DMS153 (cell line): ENCODE results near the gene CLIC1.

Source experiments
- DNase-seq: peaks from one replicate; lab custom pipeline; 2025; lab: John Stamatoyannopoulos, UW

The CLIC1 gene

DNA sequence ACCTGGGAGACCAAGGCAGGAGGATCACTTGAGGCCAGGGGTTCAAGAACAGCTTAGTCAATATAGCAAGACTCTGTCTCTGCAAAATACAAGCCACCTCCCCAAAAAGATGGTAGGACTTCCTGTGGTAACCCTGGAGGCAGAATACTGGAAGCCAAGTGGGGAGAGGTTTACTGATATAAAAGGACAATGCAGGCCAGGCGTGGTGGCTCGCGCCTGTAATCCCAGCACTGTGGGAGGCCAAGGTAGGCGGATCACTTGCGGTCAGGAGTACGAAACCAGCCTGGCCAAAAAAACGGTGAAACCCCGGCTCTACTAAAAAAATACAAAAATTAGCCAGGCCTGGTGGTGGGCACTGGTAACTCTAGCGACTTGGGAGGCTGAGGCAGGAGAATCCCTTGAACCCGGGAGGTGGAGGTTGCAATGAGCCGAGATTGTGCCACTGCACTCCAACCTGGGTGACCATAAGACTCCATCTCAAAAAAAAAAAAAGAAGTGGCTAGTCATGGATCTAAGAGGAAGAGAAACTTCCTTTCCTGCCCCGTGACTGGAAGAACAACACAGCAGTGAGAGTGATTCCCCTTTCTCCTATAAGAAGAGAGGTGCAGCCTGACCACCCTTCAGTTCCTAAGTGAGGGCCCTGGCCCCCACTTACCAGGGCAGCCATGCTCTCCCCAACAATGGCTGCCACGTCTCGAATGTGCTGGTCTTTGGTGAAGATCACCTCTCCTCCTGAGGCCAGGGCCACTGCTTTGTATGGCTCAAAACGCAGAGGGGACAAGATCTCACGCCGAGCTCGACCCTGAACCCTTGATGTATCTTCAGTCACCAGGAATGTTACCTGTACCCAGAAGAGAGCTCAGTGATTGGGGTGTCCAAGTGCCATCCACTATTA lies 32.3 kb upstream of the CLIC1 start:
- no peak for DNase-seq

DNA sequence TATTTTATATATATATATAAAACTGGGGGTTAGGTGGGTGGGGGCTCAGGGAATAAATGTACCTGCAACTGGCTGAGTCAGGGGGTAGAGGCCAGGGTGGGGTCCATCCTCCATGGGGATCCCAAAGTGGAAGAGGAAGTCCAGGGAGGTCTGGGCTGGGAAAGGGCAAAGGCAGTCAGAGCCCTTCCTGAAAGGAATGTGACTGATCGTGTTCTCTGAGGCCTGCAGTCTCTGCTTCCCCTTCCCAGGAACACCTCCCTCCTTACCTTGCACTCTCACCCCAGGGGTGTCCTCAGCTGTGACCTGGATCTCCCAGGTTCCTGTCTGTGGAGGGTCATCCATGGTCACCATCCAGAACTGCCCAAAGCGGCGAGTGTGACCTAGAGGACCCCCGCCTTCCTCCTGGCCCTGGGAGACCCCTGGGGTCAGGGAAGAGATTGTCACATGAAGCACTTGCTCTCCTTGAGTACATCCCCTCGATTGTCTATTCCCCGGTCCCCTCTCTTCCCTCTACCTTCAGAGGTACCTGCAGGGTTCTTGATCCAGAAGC lies 30.8 kb upstream of the CLIC1 start:
- DNase-seq: no peak

DNA sequence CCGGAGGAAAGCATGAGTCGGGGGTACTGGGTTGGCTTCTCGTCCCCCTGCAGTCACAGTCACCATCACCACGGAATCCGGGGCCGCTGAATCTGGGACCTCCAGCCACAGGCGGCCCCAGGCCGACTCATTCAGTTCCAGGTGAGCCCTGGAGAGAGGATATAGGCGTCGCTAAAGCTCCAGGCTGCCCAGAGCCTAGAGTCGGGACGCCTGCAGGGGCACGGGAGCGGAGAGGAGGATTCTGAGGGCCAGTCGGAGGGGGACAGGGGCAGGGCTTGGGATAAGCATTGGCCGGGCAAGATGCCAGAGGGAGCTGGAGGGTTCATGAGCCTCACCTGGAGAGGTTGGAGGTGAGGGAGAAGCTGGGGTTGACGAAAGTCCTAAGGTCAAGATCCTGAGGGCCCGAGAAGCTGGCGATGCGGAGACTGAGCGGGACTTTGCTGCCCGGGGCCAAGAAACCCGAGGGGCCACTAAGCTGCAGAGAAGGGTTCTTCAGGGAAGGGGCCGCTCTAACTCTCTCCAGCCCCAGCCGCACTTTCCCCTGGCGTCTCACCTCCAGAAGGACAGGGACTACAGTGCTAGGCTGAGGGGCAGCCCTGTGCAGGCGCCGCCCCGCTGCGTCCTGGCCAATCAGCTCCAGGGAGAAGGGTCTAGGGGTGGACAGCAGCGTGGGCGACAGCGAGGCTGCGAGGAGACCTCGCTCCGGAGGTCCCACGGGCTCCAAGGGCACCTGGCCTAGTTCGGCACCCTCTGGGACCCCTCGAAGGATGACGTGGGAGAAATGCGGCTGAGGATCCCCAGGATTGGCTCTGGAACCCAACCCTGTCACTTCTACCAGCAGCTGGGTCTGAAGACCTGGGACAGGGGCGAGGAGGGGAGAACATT lies 29.8 kb upstream of the CLIC1 start:
- DNase-seq: no peak

DNA sequence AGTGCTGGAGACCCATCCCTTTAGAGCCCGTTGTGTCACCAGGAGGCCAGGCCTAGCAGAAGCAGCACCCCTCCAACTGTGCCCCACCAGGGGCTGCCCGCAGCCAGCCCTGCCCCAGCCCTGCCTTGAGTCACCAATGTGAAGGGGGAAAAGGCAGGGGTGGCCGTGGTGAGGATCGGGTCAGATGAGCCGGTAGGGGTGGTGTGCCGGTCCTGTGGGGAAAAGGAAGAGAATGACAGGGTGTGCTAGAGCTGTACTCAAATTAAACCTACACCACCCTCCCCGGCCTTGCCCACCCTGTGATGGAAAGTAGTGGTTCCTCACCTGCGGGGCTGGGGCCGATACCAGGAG lies 29.2 kb upstream of the CLIC1 start:
- no peak for DNase-seq

DNA sequence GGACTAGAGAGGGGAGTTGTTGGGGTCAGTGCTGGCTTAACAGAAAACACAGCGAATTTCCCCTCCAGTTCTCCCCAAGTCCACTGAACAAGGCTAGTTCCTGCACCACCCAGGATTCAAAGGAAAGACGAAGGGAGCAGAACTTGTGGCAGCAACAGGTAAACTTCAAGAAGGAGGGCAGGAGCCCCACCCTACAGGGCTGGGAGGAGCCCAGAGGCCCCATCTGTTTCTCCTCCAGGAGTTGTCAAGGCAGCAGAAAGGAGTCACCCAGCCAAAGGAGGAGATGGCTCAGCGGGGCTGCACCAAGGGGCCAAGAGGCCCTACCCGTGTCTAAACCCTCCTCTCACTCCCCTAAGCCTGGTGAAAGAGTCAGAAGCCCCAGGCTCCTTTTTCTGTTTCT lies 27.9 kb upstream of the CLIC1 start:
- no peak for DNase-seq

DNA sequence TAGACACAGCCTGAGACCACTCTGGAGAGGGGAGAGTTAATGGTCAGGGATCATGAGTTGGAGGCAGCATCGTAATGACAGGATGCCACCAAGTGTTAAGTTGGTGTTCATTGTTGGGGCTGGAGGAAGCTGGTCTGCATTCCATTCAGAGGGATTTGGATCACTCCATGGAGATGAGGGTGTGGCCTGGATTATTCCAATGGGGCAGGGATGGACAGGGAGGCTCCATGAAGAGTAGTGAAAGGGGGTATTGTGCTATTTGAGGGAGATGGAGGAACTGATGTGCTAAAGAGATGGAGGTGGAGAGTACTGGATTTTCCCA lies 27.2 kb upstream of the CLIC1 start:
- DNase-seq: no peak

DNA sequence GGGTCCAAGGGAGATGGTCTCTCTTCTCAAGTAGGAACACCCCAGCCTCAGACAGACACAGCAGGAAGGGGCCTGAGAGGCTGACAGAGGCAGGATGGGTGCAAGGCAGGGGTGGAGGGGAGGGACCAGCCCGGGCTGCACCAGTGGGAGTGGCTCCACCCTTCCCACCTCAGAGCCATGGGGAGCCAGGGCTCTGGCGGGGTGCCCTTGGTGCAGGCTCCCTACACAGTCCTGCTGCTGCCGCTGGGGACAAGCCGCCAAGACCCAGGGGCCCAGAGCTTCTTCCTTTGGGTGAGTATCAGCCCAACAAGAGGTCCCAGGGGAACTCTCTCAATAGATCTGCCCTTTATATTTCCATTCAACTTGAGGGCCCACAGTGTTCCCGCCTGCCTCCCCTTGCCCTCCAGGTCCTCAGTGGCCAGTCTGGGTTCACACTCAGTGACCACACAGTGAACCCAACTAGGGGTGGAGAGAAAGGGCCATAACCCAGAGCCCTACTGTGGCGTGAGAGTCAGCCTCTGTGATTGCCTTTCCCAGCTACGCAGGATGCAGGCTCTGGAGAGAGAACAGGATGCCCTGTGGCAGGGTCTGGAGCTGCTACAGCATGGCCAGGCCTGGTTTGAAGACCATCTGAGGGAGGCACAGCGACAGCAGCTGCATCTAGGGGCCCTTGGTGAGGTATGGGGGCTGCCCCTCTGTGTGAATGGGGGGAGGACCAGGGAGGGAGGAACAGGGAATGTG lies 26.7 kb upstream of the CLIC1 start:
- DNase-seq: no peak

DNA sequence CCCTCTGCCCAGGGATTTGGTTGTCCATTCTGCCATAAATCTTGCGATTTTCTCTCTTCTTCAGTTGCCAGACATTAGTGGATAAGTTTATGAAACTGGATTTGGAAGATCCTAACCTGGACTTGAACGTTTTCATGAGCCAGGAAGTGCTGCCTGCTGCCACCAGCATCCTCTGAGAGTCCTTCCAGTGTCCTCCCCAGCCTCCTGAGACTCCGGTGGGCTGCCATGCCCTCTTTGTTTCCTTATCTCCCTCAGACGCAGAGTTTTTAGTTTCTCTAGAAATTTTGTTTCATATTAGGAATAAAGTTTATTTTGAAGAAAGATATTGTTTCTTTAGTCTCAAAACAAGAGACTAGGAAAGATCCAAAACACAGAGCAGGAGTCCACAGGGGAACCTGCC lies 26.0 kb upstream of the CLIC1 start, which contains the start of gene SAPCD1:
TSS of gene SAPCD1 (plus strand) at position 301 of the 400 bp plus-strand sequence. CDS start 399 bp downstream, outside the sequence.
- DNase-seq: no peak

DNA sequence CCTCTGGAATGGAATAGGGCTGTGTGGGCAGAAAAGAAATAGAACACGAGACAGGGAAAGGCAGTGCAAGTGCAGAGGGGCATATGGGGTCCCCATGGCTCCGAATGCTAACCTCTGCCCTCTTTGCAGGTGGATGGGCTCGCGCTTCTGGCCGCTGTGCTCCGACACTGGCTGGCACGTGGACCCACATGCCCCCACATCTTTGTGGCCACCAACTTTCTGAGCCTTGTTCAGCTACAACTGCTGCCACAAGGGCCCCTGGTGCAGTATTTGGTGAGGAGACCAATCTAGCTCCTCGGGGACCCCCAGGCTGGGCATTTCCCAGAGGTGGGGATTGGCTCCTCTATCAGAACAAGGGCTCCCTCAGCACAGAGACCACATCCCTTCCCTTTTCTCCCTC lies 25.0 kb upstream of the CLIC1 start:
- DNase-seq: no peak

DNA sequence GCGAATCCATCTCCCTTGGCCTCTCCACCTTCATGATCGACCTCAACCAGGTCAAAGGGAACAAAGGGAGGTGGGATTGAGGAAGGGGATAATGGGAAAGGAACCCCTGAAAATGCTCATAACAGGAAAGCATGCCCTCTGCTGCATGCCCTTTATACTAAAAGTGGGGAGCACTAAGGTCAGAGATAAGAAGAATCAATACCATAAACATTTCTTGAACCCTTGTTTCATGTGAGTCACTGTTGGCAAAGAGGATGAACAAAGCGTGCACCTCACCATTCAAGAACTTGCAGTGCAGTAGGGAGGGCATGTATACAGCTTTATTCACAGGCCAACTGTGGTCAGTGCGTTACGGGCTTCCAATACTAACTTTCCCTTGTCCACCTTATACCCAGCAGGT lies 24.5 kb upstream of the CLIC1 start:
- DNase-seq: no peak

DNA sequence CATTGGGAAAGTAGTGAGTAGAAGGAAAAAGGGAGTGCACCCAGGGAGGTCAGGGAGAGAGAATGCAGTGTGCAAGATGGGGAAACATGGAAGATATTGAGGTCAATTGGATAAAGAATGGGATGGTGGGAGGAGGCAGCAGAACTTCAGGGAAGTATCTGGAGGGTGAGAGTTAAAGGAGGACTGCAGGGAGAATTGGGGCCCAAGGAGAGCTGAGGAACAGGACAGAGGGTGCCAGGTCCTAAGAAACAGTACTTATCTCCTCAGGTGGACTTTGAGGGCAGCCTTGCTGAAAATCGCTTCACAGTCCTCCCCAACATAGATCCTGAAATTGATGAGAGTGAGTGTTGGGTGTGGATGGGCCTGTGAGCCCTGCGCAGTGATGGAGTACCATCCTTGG lies 22.0 kb upstream of the CLIC1 start:
- DNase-seq: no peak

DNA sequence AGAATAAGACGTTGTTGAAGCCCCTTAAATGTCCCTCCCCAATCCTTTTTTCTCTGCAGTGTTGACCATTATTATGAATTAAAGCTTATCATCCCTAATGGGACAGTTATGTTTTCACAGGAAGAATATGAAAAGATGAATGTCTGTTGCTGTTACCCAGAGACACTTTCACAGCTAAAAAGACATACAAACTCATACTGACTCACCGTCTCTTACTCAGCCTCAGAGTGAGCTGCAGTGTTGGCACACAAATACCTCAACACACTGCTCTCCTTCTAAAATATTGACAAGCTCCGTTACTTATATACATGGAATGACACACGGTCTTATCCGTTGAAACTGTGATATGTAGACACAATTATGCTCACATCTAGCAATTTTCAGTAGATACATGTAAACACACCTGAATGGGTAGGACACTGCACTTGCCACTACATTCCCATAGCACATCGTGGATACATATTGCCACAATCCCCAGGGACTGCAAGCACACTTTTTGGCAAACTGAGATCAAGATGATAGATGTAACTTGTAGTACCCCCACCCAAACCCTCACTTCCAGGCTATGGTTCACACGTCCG lies 16.5 kb upstream of the CLIC1 start:
- DNase-seq: no peak

DNA sequence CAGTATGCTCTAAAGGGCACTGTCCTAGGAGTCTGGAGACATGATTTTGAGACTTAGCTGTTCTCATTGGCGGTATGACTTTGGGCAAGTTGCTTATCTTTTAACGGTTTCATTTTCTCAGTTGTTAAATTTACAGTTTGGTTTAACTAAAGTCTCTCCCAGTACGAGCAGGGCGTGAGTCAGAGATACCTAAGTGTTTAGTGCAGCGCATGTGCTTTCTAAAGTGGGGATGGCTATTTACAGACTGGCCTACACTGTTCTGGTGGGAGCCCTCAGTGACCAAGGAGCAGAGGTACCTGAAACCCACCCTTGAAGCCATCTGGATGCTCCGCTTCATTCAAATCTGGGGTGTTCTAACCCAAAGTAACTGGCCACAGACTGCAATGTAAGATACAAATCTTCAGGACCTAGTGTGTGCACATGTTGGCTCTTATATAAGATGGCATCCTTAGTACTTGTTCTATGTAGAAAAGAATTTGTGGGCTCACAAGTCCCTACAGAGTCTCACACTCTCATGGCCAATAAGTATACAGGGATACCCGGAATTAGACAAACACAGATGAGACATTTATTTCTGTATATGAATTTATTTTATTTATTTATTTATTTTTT lies 14.2 kb upstream of the CLIC1 start:
- no peak for DNase-seq

DNA sequence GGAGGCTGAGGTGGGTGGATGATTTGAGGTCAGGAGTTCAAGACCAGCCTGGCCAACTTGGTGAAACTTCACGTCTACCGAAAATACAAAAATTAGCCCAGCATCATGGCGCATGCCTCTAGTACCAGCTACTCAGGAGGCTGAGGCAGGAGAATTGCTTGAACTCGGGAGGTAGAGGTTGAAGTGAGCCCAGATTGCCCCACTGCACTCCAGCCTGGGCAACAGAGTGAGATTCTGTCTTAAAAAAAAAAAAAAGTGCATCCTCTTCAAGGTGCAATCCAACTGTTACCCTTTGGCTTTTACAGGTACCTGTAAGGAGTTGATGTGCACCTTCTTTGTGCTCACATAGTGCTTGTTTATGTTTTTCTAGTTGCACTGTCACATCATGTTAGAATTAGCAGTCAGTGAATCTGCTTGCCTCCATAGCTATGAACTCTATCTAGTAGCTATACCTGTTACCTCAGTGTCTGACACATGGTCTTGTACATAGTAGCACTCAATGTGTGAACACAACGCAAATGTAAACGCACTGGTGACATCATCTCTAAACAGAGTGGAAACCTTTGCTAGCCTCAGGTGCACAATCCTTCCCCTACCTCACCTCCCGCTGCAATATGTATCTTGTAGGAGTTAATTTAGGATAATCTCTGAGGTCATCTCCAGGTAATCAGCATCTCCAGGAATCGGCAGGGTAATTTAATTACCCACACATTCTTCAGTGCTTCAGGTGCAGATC lies 13.1 kb upstream of the CLIC1 start:
- no peak for DNase-seq

DNA sequence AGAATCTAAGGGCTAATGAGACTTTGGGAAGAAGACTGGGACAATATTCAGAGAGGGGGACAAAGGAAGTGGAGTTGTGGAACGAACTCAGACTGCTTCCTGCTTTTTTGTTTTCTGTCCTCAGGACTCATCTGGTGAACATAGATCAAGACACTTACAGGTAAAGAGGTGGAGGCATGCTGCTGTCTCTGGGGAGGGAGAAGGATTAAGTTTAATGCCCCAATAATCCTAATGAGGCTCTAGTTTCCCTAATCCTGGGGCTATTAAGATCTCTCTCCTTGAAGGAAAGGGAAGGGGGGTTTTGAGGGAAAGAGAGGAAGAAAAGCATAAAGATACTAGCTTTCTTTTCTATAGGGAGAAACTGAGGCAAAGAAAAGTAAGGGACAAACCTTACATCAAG lies 8.1 kb upstream of the CLIC1 start:
- no peak for DNase-seq

DNA sequence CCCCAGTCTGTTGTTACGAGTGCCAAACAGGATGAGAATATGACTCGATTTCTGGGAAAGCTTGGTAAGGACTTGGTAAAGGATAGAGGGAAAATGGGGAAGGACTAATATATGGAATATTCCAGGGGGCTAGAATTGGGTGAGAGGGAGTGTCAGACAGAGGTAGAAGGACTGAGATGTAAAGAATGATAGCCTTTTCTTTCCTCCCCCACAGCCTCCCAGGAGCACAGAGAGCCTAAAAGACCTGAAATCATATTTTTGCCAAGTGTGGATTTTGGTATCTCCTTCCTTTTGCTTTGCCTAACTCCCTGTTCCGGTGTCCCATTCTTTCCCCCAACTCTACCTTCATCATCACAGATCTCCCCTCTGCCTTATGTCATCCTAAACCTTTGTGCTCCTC lies 6.6 kb upstream of the CLIC1 start:
- no peak for DNase-seq

DNA sequence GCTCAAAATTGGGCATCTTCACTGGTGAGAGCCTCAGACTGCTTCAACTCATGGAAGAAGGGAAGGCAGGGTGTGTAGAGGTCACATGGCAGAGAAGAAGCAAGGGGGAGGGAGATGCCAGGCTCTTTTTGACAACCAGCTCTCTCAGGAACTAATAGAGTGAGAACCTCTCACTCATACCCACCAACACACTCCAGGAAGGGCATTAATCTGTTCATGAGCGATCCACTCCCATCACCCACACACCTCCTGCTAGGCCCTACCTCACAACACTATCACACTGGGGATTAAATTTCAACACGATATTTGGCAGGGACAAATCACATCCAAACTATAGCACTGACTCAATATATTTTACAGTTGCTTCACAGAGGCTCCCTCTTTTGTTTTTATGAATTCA lies 5.5 kb upstream of the CLIC1 start:
- DNase-seq: no peak

DNA sequence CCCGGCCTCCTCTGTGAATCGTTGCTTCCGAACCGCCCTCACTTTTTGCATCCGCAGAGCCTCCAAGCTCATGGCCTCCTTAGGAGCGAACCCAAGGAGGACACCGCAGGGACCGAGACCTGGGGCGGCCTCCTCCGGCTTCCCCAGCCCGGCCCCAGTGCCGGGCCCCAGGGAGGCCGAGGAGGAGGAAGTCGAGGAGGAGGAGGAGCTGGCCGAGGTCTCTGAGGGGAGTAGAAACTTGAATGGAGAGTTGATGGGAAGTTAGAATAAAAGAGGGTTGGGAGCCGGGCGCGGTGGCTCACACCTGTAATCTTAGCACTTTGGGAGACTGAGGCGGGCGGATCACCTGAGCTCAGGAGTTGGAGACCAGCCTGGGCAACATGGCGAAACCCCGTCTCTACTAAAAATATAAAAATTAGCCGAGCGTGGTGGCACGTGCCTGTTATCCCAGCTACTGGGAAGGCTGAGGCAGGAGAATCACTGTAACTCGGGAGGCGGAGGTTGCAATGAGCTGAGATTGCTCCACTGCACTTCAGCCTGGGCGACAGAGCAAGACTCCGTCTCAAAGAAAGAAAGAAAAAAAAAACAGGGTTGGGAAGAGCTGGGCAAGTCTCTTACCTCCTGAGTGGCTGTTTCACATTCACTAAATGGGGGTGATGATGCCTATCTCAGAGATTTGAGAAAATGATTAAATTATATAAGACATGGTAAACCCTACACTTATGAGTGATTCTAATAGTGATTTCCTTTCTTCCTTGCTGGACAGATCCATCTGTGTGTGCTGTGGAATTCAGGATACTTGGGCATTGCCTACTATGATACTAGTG lies 4.3 kb upstream of the CLIC1 start:
- DNase-seq: no peak

DNA sequence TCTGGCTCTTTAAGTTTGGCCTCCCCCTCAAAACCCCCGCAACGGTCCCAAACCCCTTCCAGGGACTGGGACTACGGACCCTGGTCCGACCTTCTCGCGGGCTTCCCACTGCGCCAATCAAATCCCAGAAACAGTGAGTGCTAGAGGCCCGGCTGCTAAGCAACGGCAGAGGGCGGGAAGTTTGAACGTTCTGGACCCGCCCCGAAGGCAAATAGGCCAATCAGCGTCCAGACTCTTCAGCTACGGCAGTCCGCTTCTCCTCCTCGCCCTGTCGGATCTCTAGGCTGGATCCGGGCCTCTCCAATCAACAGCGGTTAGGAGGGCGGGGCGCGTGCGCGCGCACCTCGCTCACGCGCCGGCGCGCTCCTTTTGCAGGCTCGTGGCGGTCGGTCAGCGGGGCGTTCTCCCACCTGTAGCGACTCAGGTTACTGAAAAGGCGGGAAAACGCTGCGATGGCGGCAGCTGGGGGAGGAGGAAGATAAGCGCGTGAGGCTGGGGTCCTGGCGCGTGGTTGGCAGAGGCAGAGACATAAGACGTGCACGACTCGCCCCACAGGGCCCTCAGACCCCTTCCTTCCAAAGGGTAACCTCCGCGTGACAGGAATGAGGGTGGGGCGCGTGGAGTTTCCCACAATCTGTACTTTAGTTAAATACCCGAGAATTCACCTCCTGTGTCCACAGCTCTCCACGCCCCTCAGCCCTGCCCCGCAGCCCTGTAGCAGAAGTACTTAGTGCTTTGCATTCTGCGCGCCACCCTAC lies 3.5 kb upstream of the CLIC1 start, which contains the start of gene MSH5:
TSS of gene MSH5 (plus strand) at position 367 of the 758 bp plus-strand sequence. CDS start 462 bp downstream, outside the sequence.
- DNase-seq: peak; percentile 99
